Fibroblast of skin of abdomen (primary cell): ENCODE results near the gene RALY.

ENCODE experiments used
- DNase-seq: peaks from one replicate; pipeline ENCODE4 v3.0.0-alpha.2; 2013

RALY gene

DNA sequence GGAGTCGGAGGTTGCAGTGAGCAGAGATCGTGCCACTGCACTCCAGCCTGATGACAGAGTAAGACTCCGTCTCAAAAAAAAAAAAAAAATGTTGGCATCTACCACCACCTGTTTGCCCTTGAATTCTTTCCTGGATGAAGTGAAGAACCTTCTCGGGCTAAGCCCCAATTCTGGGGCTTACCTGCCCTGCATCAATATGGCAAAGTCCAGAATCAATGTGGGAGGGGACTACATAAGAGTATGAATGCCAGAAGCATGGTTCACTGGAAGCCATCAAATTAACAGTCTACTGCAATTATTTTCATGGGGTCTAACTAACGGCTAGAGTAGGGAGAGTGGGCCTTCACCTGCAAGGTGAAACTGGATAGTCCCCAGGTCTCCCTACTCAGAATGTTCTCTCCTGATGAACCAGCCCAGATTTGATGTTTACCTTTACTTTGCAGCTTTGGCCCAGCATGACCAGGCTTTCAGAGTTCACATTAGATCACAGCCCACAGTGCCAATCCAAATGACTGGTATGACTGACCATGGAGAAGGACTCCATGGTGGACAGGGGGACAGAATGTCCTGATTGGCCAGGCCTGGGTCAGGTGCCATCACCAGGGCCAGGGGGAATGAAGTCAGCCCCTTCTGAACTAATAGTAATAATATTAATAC, 7.0 kb upstream of the RALY start:
- DNase-seq, result no peak

DNA sequence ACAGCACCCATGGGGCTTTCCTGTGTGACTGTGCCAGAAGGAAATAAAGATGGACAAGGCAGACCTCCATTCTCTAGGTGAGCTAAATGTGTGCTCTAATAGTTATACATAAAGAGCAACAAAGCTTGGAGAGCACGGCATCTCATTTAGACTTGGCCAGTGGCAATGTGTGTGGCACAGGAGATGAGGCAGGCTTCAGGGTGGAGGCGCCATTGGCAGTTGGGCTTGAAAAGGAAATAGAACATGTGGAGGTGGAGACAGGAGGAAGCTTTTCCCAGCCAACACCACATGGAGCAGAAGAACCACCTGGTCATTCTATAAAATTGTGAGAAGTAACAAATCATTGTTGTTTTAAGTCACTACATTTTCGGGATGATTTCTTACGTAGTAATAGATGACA, 3.6 kb upstream of the RALY start:
- DNase-seq, result no peak

DNA sequence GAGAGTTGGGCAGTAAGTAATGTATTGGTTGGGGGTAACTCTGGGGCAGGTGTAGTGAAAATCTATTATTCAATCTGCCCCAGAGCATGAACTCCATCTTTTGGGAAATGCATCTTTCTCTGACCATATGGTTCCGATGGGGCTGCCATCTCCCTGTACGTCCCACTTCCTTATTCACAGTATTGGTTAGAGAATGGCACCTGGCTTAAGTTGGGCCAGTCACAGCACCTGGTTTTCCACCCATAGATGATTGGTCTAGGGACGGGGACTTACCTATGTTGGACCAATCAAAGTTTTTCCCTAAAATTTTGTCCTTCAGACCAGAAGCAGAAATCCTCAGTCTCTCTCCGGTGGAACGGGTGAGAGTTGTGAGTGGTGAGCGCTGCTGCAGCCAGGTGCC, 2.2 kb upstream of the RALY start:
- DNase-seq, result no peak

DNA sequence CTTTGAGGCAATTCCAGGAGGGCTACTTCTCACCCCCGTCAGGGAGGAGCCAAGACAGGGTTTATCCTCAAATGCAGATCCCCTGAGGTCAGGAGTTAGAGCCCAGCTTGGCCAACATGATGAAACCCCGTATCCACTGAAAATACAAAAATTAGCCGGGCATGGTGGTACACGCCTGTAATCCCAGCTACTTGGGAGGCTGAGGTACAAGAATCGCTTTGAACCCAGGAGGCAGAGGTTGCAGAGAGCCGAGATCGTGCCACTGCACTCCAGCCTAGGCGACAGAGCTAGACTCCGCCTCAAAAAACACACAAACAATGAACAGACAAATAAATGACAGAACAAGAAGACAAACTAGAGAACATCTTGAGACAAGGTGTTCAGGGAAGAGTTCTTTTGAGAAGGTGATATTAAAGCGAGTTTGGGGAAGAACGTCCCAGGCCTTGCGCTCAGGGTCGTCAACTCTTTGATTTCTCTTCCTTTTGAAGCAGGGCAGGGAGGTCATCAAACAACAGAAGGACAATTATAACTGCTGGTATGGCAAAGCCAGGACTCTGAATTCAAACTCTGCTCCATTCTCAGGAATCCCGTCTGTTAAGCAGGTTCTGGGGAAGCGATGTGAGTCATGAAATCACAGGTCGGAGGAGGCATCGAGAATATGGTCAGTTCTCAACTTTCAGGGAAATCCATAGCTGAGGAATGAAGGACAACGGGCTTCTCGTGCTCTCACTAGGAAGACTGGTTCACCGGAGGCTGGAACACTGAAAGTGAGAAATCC, 1.4 kb upstream of the RALY start:
- no peak for DNase-seq

DNA sequence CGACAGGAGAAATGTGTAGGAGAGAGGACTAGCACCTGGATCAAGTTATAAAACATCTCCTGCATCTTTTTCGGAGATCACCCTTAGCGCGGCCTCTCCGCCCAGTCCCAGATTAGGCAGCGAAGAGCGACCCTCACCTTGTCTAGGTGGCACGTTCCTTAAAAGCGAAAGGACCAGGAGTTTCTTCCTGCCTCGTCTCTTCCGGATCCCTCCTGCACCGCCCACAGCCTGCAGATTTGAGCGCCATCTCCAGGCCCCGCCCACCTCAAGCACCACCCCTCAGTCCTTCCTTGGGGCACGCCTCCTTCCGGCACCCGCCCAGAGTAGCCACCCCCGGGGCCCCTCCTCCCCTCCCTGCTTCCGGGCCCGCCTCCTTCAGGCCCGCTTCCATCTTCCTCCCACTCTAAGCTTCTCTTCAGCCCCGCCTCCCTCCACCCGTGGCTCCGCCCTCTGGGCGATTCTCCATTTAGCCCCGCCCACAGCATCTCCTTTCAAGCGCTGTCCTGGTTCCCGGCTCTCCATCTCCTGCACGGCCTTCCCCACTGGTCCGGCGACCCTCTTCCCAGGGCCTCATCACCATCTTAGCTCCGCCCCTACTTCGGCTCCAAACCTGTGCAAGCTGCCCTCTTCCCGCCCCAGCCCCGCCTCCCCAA, 662 bp upstream of the RALY start:
- DNase-seq, result peak; percentile 99

DNA sequence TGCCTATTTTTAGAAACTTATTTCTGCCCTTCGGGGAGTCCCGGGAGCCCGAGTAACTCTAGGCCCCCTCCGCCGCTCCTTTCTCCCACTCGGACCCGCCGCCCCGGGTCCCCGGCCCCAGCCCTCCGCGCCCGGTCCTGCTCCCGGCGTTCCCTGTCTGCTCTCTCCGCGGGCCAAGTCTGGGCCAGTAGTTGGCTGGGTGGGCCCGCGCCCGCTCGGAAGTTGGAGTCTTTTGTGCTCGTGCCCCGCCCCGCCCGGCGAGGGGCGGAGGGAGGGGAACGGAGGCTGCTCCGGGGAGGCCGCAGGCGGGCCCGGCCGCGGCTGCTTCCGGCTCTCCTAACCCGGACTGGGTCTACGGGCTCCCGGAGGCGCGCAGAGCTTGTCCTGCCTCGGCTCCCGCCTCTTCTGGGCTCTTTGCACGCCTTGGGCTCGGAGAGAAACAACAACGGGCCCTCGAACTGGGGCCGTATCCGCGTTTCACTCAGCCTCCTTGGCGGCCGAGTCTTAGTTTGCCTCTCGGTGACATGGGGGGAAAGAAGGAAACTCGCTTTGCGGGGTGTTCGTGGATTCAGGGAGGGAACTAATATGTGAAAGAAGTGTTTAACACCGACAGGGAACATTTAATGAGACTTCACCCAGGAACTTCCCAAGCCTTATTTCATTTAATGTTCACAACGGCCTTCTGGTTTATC, 657 bp downstream of the RALY start:
- DNase-seq, result peak; percentile 80

DNA sequence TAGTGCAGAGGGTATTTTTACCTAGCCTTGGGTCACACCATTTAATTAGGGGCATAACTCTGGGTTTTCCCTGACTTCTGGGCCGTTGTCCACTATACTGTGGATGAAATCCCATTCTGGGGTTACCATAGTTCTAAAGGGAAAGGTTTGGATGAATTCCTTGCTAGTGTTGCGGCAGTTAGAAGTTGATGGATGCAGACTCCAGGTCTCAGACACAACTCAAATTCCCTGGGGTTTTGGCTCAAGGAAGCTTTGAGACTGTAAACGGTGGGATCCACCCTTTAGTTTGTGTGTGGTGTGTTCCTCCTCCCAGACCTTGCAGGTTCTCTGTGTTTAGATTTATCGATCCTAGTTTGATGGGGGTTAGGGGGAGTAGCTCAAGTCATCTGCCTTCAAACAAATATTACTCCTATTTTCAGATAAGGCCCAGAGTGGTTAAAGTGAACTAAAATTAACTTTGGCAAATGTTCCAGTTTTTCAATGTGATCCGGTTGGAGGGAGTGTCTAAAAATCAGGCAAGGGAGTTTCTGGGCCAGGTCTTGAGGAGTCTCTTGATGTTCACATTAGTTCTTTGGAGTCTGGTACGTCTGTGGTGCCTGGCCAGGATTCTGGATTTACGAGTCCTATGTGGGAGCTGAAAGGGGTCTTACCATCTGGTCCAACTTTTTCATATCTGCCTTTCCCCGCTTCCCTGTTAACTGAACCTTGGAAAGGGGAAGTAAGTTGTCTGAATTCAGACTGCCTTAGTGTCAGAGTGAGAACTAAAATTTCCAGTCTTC, 1.5 kb downstream of the RALY start:
- no peak for DNase-seq

DNA sequence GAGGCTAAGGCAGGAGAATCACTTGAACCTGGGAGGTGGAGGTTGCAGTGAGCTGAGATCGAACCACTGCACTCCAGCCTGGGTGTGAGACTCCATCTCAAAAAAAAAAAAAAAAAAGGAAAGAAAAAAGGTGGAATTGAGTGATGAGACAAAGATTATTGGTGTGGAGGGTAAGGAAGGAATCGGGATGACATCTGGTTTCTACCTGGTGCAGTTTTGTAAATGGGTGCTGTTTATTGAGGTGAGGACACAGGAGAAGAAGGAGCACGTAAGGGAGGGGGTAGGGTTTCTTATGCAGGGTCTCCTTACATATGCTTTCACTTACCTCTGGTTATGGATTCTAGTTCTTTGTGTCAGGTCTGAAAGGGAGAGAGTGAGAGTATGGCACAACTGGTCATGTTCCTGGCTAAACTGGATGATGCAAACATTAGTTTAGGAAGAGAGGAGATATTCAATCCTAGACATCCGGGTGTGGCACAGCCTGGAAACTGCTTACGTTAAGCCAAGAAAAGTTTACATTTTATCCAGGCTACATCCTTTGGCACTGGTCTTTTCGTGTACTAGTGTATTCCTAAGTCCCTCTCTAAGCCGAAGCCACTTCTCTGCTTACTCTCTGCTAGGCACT, 5.4 kb downstream of the RALY start:
- DNase-seq, result no peak

DNA sequence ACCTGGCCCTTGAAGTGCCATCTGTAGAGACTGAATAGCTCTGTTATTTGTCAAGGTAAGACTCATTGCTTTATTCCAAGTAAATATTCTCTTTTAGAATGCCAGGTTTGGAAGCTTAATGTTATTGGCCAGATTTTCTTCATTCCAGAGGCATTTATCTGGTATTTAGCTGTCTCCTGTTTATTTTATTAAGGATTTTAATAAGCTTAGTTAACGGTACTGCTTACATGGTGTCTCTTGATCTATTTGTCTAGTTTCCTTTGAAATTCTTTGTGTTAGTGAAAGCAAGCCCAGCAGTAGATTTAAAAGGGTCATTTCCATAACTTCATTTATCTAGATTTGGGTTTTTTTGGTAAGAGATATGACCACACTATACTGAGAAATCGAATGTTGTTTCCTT, 7.7 kb downstream of the RALY start:
- no peak for DNase-seq

DNA sequence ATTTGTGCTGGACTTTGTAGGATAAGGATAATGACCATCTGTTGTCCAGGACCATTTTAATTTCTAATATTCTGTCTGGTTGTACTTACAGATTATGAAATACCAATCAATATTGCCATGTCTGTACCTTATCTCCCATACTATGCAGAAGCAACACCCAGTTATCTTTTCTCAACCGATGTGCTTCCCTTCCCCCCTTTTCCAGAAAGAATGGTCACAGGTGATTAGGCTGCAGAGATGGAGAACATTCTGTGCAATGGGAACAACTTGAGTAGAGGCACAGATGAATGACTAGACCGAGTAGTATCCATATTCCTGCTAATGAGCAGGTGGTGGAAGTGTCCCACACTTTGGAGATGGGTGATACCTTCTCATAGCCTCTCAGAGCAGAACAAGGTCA, 10.5 kb downstream of the RALY start:
- no peak for DNase-seq

DNA sequence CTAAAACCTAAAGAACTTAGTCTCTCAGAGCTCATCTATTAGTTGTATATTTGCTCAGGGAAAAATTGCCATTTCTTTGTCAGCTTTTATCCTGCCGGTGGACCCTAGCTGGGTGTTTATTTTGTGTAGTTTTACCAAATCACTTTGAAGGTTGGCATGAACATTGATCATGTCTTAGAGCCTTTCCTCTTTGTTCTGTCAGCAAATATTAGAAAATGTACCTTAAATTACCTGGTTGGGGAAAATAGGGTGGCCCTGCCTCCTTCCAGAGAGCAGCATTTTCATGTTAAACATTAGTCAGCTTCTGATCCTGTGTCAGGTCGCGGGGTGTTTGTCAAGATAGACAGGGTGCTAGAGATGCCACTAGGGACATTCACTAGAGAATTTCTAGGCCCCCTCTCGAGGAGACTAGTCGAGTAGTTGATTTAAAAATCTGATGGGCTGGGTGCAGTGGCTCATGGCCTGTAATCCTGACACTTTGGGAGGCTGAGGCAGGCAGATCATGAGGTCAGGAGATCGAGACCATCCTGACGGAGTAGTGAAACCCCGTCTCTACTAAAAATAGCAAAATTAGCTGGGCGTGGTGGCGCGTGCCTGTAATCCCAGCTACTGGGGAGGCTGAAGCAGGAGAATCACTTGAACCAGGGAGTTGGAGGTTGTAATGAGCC, 11.2 kb downstream of the RALY start:
- DNase-seq, result no peak

DNA sequence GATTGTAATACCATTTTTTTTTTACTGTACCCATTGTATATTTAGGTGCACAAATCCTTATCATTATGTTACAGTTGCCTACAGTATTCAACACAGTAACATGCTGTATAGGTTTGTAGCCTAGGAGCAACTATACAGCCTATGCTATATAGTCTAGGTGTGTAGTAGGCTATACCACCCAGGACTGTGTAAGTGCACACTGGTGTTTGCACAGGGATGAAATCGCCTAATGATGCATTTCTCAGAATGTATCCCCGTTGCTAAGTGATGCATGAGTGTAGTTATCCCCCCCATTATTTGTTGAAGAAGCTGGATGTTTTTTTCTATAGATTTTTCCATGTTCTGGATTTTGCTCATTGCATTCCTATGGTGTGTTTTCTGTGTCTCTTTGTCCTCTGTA, 12.9 kb downstream of the RALY start:
- no peak for DNase-seq

DNA sequence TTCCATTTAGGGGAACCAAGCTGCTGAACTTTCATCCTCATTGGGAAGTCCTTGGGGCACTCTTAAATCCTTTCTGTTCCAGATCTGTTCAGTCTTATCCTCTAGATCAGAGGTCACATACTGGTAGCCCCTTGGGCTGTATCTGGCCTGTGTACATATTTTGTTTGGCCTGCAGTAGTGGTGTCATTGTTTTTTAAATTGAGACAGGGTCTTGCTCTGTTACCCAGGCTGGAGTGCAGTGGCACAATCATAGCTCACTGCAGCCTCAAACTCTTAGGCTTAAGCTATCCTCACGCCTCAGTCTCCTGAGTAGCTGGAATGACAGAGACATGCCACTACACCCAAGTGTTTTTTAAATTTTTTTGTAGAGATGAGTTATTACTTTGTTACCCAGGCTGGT, 14.8 kb downstream of the RALY start:
- DNase-seq, result no peak

DNA sequence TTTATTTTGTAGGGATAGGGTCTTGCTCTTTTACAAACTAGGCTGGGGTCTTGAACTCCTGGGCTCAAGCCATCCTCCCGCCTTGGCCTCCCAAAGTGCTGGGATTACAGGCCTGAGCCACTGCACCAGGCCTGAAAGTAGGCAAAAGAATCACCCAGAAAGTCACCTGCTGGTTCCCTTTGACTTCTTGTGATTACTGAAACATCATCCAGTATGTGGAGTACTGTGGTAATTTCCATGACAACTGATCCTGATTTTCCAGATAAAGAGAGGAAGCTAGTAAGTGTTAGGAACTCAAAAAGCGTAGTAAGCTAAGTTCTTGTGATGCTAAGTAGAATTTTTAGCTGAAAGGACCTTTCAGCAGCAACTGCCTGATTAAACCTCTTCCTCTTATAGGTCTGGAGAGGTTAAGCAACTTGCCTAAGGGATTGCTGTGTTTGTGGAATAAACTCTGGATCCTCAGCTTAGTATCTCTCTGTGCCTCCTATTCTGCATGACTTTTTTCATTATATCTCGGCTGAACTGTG, 16.8 kb downstream of the RALY start:
- DNase-seq, result no peak

DNA sequence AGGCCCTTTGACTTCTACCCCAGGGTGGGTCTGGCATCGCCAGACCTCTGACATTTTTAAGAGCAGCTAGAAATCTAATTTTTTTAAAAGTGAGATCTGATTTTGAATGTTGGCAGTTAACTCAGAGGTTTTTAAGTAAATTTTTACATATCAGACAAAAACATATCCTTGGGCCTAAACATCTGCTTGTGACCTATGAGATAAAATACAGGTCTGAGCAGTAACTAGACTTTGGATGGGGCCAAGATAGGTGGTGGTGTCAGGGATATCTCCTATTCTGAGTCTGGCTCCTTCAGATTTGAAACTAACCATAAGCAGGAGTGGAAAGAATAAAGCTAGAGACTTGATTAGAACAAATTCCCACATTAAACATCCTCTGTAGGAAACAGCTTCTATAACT, 17.6 kb downstream of the RALY start:
- no peak for DNase-seq

DNA sequence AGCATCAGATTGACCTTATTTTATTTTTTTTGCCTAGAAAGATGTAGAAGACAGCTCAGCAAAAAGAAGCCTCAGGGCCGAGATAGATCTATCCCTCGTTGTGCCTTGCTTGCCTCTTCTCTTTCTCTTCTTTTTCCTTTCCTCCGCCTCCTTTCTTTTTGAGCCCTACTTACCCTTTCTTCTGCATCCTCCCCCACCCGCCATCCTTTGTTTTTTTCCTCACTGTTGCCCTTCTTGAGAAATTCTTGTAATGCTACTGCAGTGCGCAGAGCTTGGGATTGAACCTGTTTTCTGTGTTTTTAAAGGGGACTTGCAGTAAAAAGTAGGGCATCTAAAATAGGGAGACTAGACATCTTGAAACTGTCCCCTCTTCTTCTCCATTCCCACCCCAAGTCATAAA, 18.6 kb downstream of the RALY start:
- no peak for DNase-seq

DNA sequence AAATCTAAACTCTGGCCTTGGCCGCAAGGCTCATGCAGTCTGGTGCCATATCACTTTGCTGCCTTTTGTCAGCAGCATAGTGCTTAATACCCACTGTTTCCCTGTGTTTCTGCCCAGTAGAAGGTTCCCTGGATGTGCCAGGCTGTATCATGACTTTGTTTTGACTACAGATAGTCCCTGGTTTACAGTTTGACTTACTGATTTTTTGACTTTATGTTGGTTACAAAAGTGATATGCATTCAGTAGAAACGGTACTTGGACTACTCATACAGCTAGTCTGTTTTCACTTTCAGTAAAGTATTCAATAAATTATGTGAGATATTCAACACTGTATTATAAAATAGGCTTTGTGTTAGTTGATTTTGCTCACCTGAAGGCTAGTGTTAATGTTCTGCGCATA, 19.0 kb downstream of the RALY start:
- no peak for DNase-seq

DNA sequence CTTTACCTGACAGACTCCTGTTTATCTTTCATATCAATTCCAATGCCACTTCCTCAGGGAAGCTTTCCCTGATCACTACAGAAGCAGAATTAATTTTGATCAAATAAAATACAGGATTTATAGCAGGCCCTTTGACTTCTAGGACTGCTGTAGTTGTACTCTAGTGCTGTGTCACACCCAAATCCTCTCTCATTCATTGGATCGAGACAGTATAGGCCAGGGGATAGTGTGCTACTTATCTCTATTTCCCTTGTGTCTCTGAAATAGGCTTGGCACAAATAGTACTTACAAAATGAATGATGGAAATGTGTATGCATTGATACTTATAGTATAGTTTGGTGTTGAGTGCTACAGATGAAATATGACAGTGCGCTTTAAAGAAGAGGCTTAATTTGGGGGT, 19.8 kb downstream of the RALY start:
- DNase-seq, result no peak

DNA sequence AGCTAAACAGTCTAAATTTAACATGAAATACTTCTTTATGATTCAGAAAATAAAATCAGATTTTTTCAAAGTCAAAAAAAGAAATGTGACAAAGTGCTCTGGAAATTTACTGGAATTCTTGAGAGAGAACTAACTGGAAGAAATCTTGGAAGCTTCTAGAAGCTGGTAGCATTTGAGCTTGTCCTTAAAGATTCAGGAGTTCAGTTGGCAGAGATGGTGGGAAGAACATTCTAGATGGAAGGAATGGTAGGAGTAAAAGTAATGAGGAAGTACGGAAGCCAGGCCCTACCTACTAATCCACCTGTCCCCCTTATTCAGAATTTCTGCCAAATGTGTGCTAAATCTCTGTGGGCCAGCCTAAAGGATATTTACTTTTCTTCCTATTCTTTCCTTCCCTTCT, 21.2 kb downstream of the RALY start:
- DNase-seq, result no peak

DNA sequence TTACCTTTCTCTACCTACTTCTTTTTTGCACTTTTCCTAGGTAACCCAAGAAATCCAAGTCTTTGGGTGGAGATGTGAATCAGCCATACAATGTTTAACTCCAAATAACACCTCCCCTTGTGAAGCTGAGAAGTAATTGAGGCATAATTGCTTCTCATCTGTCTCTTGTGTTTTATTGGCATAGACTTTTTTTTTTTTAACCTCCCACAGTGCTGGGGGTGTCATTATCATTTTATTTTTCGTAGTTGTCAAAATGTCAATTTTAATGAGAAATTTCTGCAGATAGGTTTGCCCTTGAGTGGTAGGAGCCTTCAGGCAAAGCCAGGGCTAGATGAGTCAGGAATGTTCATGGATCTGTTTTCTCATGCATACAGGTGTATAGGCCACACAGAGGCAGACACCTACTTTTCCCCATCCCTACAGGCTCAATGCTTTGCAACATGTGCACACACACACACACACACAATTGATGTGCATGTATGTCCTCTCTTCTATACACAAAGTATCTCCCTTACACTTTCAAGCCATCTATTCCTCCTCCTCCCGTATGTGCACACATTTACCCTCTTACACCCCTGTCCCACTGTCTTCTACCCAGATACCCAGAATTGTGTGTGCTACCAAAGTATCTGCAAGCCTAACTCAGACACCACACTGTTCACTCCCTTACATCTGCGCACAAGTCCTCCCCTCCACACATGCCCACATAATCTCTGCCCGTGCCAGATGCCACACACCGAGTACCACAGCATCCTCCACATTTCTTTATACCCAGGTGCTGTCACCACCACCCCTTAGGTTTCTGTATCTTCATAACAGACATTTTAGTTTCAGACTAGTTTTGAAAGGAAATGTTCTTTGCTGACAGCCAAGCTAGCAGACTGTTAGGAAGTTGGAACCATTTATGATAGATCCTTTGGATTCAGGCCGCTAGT, 22.0 kb downstream of the RALY start:
- no peak for DNase-seq
